ENCODE data around the gene METTL15. TPM values are rescaled to one million over a fixed set of nuclear protein-coding genes. Genes with fewer than 3 reads are reported as not detected.

The METTL15 gene
- polyA plus RNA-seq, 1 donor (not counting 4 experiments of a cell fraction or from before 2014, with no cell fraction given) = 10.0 TPM

DNA sequence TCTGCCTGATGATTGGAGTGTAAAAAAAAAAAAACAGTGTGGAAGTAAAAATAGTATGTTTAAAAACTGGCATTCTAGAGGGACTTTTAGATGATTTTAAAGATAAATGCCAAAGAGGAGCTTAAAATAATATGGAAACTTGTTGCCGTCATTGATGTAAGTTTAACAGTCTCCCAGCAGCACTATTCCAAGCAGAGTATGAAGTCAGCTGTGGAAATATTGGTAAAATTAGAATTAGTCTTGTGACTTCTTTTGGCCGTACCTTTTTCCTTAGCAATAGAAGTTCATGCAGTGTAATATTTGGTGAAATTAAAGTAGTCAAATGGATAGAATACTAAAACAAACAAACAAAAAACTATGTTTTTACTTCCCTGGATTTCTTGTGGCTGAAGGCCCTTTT lies 134.9 kb downstream of the METTL15 start:
- Histone ChIP-seq H3K9me3 (ENCODE audit: control insufficient read depth, low read depth, low read length) (no peaks in the 10 kb centered on the region), H3K9me1 (ENCODE audit: control insufficient read depth, extremely low read depth, insufficient read depth, low read length) (no peaks in the 10 kb centered on the region), H4K20me1 (ENCODE audit: control insufficient read depth, extremely low read depth, insufficient read depth, low read length) (no peaks in the 10 kb centered on the region), H3K4me3 (ENCODE audit: control insufficient read depth in 2 of 3, extremely low read depth in 1 of 3, insufficient read depth in 2 of 3, low read depth in 1 of 3, low read length in 3 of 3) (no peak overlapping the region), H3K4me2 (ENCODE audit: control insufficient read depth, extremely low read depth, insufficient read depth, low read depth, low read length) (no peak overlapping the region), H3K9ac (ENCODE audit: control insufficient read depth, extremely low read depth, insufficient read depth, low read length) (no peak overlapping the region), H3K4me1 (ENCODE audit: control insufficient read depth, extremely low read depth, insufficient read depth, low read length) (no peaks in the 10 kb centered on the region), H3K79me2 (ENCODE audit: control insufficient read depth, insufficient read depth, low read length) (no peaks in the 10 kb centered on the region), H3K27ac (ENCODE audit: control insufficient read depth, insufficient read depth, low read length) (no peak overlapping the region), H2AFZ (ENCODE audit: control insufficient read depth, low read length) (no peak overlapping the region), H3K27me3 (ENCODE audit: control insufficient read depth, extremely low read depth, insufficient read depth, low read length) (no peaks in the 10 kb centered on the region), H3K36me3 (ENCODE audit: control insufficient read depth in 2 of 2, extremely low read depth in 1 of 2, insufficient read depth in 2 of 2, low read length in 2 of 2) (no peaks in the 10 kb centered on the region)
- dilution Hi-C loops (cut with MboI; ENCODE audit: extremely low pct_ligation_motif_present, low sequenced_read_pairs) = no loop called here
- TF ChIP-seq, protein P1, sequence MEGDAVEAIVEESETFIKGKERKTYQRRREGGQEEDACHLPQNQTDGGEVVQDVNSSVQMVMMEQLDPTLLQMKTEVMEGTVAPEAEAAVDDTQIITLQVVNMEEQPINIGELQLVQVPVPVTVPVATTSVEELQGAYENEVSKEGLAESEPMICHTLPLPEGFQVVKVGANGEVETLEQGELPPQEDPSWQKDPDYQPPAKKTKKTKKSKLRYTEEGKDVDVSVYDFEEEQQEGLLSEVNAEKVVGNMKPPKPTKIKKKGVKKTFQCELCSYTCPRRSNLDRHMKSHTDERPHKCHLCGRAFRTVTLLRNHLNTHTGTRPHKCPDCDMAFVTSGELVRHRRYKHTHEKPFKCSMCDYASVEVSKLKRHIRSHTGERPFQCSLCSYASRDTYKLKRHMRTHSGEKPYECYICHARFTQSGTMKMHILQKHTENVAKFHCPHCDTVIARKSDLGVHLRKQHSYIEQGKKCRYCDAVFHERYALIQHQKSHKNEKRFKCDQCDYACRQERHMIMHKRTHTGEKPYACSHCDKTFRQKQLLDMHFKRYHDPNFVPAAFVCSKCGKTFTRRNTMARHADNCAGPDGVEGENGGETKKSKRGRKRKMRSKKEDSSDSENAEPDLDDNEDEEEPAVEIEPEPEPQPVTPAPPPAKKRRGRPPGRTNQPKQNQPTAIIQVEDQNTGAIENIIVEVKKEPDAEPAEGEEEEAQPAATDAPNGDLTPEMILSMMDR (optimal IDR thresholded peaks at IDR 0.05 in 1 of 3, IDR thresholded peaks at IDR 0.05 in 1 of 3, conservative IDR thresholded peaks at IDR 0.05 in 1 of 3; ENCODE audit: extremely low read depth in 1 of 3, insufficient read depth in 2 of 3, low read length in 3 of 3) = no peak
- no peak for TF ChIP-seq EZH2 (IDR thresholded peaks at IDR 0.05; ENCODE audit: low read length)
- DNase-seq (ENCODE audit: low read depth, low spot score) = no peak
- no peak for FAIRE-seq

GRCh38 chr11:28243581-28243980 lies 135.4 kb downstream of the METTL15 start:
- Histone ChIP-seq H3K9me3 (ENCODE audit: control insufficient read depth, low read depth, low read length) (no peaks in the 10 kb centered on the region), H4K20me1 (ENCODE audit: control insufficient read depth, extremely low read depth, insufficient read depth, low read length) (no peaks in the 10 kb centered on the region), H3K36me3 (ENCODE audit: control insufficient read depth in 2 of 2, extremely low read depth in 1 of 2, insufficient read depth in 2 of 2, low read length in 2 of 2) (no peaks in the 10 kb centered on the region), H3K9ac (ENCODE audit: control insufficient read depth, extremely low read depth, insufficient read depth, low read length) (no peak overlapping the region), H3K4me2 (ENCODE audit: control insufficient read depth, extremely low read depth, insufficient read depth, low read depth, low read length) (no peak overlapping the region), H3K27me3 (ENCODE audit: control insufficient read depth, extremely low read depth, insufficient read depth, low read length) (no peaks in the 10 kb centered on the region), H2AFZ (ENCODE audit: control insufficient read depth, low read length) (no peak overlapping the region), H3K9me1 (ENCODE audit: control insufficient read depth, extremely low read depth, insufficient read depth, low read length) (no peaks in the 10 kb centered on the region), H3K27ac (ENCODE audit: control insufficient read depth, insufficient read depth, low read length) (no peak overlapping the region), H3K4me1 (ENCODE audit: control insufficient read depth, extremely low read depth, insufficient read depth, low read length) (no peaks in the 10 kb centered on the region), H3K79me2 (ENCODE audit: control insufficient read depth, insufficient read depth, low read length) (no peaks in the 10 kb centered on the region), H3K4me3 (ENCODE audit: control insufficient read depth in 2 of 3, extremely low read depth in 1 of 3, insufficient read depth in 2 of 3, low read depth in 1 of 3, low read length in 3 of 3) (no peak overlapping the region)
- TF ChIP-seq EZH2 (IDR thresholded peaks at IDR 0.05; ENCODE audit: low read length) = no peak
- TF ChIP-seq, protein P1 (optimal IDR thresholded peaks at IDR 0.05 in 1 of 3, IDR thresholded peaks at IDR 0.05 in 1 of 3, conservative IDR thresholded peaks at IDR 0.05 in 1 of 3; ENCODE audit: extremely low read depth in 1 of 3, insufficient read depth in 2 of 3, low read length in 3 of 3) = no peak
- FAIRE-seq (no peak), DNase-seq (ENCODE audit: low read depth, low spot score) (no peak)
- dilution Hi-C loops (cut with MboI; ENCODE audit: extremely low pct_ligation_motif_present, low sequenced_read_pairs) = no loop called here

Measured in keratinocyte (primary cell).